AG04450 (cell line): ENCODE measurements around the gene KAT5. TPM values are rescaled to one million over a fixed set of nuclear protein-coding genes. Genes with fewer than 3 reads are reported as not detected.
A peak's percentile ranks its signal among the peaks of the same experiment; 100 is the strongest.

ENCODE experiments used
- CTCF ChIA-PET: fragments of 300-600, 350-600 bp; formaldehyde crosslinking; extraction: SDS; loops from one replicate; lab custom pipeline; 2022; ENCODE audit warnings: antibody characterized with exemption, inconsistent platforms; lab: Charles Lee
- POLR2A ChIA-PET: fragments of 350-600 bp; formaldehyde crosslinking; extraction: SDS; loops from one replicate; lab custom pipeline; 2021; ENCODE audit warnings: antibody characterized with exemption, inconsistent platforms; lab: Yijun Ruan, JAX
- DNase-seq: peaks from one replicate; pipeline ENCODE4 v3.0.0-alpha.2; 2011; ENCODE audit warnings: low read depth, low spot score
- H3K27ac ChIP-seq: one replicate; pipeline ENCODE4 v1.5.1; 2012; ENCODE audit warnings: low read depth, low read length, control low read depth
- H3K27me3 ChIP-seq: one replicate; pipeline ENCODE4 v1.6.0; 2012; ENCODE audit warnings: low read length; ENCODE audit not compliant: control insufficient read depth, insufficient read depth
- H3K4me3 ChIP-seq: 2 replicates; pipeline ENCODE4 v1.5.1; 2011; ENCODE audit warnings: mild to moderate bottlenecking, low read depth, low read length, control low read depth
- H3K9me3 ChIP-seq: 2 replicates; pipeline ENCODE4 v1.5.1; 2012; ENCODE audit warnings: low read length; ENCODE audit not compliant: control insufficient read depth, insufficient read depth
- CTCF ChIP-seq: IDR thresholded peaks from 2 replicates; pipeline ENCODE4 v1.5.1; 2011; ENCODE audit warnings: low read depth, low read length, control low read depth, inconsistent platforms
- polyA plus RNA-seq: library from polyadenylated mRNA; depleted of rRNA; stranded (reverse); fragments of >200 nt; gene quantifications from 2 replicates; pipeline ENCODE4 v1.2.3, GENCODE V29; 2011

Gene KAT5
- polyA plus RNA-seq, 1 experiment: 22.6 TPM

GRCh38 chr11:65739022-65739421, 27.0 kb downstream of the KAT5 start:
- POLR2A ChIA-PET: no interaction called here
- peaks cover 10% of the 10 kb centered on the region for H3K27me3 ChIP-seq

GRCh38 chr11:65741185-65741584, 29.1 kb downstream of the KAT5 start:
- TF ChIP-seq CTCF: no peak
- DNase-seq: no peak
- Histone ChIP-seq H3K4me3 (no peak overlapping the region), H3K9me3 (peaks cover 6% of the 10 kb centered on the region; the same call in 1 of the 2 replicates), H3K27me3 (peaks cover 10% of the 10 kb centered on the region), H3K27ac (no peak overlapping the region)
- POLR2A ChIA-PET: no interaction called here
- CTCF ChIA-PET: interaction anchor here (1.1 kb wide), 1 partner anchor 29 kb away, joined by 3 read pairs; the partner anchor contains the start of gene KAT5

More at GRCh38 chr11:65739022-65739421, 27.0 kb downstream of the KAT5 start:
- no peak for TF ChIP-seq CTCF
- H3K9me3 ChIP-seq: no peaks in the 10 kb centered on the region
- no peak for DNase-seq
- CTCF ChIA-PET: no interaction called here
- H3K4me3 ChIP-seq: no peak overlapping the region
- H3K27ac ChIP-seq: no peak overlapping the region

GRCh38 chr11:65742353-65742752, 30.3 kb downstream of the KAT5 start:
- POLR2A ChIA-PET: no interaction called here
- no peak for TF ChIP-seq CTCF
- DNase-seq: no peak
- peaks cover 6% of the 10 kb centered on the region; the same call in 1 of the 2 replicates for H3K9me3 ChIP-seq
- peaks cover 10% of the 10 kb centered on the region for H3K27me3 ChIP-seq
- H3K4me3 ChIP-seq: no peak overlapping the region
- CTCF ChIA-PET: no interaction called here
- no peak overlapping the region for H3K27ac ChIP-seq

GRCh38 chr11:65743681-65744025, 31.6 kb downstream of the KAT5 start:
- CTCF ChIA-PET: interaction anchor here (1.5 kb wide), 1 partner anchor 74 kb away, joined by 8 read pairs; no protein-coding TSS in a partner anchor
- no peak overlapping the region for H3K4me3 ChIP-seq
- TF ChIP-seq CTCF: no peak
- H3K27ac ChIP-seq: no peak overlapping the region
- POLR2A ChIA-PET: no interaction called here
- peaks cover 6% of the 10 kb centered on the region; the same call in 1 of the 2 replicates for H3K9me3 ChIP-seq
- no peak for DNase-seq
- peaks cover 14% of the 10 kb centered on the region for H3K27me3 ChIP-seq

- DNase-seq: no peak
- CTCF ChIA-PET: interaction anchor here (1.5 kb wide), 1 partner anchor 73 kb away, joined by 8 read pairs; no protein-coding TSS in a partner anchor
- TF ChIP-seq CTCF: 0 out of 2 replicates have a peak, but pooled peaks have one; percentile 7
- Histone ChIP-seq H3K27ac (no peak overlapping the region), H3K4me3 (no peak overlapping the region), H3K27me3 (peaks cover 14% of the 10 kb centered on the region), H3K9me3 (peaks cover 6% of the 10 kb centered on the region; the same call in 1 of the 2 replicates)
- POLR2A ChIA-PET: interaction anchor here (0.6 to 1.4 kb wide), 3 partner anchors 24 to 75 kb away, joined by 3 to 4 read pairs (median 3); partner anchors contain the start of gene RNASEH2C
Measured at GRCh38 chr11:65744026-65744698, 32.1 kb downstream of the KAT5 start.
